Amygdala (tissue), 56 donors: ENCODE results near the gene FATE1.
"Not testable (repeated sequence)": the region's sequence is repeated elsewhere in the genome, so short reads cannot be mapped to it uniquely, and the experiment has no call there.

Source experiments
- DNase-seq, 56 donors: peaks; one replicate each; lab custom pipeline; 2025; lab: John Stamatoyannopoulos, UW

The FATE1 gene, protein sequence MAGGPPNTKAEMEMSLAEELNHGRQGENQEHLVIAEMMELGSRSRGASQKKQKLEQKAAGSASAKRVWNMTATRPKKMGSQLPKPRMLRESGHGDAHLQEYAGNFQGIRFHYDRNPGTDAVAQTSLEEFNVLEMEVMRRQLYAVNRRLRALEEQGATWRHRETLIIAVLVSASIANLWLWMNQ

DNA sequence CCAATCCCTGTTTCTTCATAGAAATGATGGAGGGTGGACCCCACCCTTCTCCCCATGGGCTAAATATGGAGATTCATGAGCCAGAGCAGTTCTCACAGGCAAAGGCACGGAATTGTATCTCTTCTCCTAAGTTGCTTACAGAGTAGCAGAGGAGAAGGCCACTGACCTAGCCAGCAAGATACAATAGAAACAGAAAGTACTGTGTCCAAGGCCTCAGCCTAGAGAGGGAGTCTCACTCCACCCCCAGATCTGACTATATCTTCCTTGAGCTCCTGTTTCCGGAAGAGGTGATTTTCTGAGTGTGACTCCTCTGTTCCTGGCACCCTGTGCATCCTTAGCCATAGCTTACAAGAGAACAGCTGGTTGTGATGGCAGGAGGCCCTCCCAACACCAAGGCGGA lies at the start of gene FATE1:
FATE1 (plus strand) TSS at position 284 of the 400 bp plus-strand sequence; CDS start at position 369, 85 bp downstream.
- DNase-seq = no peak

- DNase-seq = no peak
Measured at GRCh38 chrX:151675121-151675746, 40.6 kb upstream of the FATE1 start.

- DNase-seq = no peak
Measured at GRCh38 chrX:151676196-151676595, 39.6 kb upstream of the FATE1 start.

DNA sequence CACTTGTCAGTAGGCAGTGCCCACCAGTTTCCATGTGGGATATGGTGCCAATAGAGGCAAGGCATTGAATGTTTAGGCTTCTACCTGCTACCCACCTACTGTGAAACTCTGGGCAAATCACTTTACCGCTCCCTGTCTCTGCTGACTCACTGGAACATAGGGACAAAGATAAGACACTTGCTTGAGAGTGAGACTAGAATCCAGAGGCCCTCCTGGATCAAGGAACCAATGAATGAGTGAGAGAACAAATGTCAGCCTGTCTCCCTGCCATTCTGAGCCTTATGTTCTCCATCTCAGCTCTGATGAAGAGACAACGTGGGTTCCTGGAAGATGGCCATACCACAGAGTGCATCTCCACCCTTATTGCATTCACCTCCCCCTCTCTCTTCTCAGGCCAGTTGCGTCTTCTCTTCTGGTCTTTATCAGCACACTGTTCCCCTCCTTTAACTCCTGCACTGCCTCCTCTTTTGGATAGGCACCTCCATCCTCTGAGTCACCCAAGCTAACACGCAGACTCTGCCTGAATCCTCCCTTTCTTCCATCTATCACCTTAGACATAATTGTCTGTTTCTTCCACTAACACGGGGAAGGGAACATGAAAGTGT lies 35.9 kb upstream of the FATE1 start:
- DNase-seq = no peak

DNA sequence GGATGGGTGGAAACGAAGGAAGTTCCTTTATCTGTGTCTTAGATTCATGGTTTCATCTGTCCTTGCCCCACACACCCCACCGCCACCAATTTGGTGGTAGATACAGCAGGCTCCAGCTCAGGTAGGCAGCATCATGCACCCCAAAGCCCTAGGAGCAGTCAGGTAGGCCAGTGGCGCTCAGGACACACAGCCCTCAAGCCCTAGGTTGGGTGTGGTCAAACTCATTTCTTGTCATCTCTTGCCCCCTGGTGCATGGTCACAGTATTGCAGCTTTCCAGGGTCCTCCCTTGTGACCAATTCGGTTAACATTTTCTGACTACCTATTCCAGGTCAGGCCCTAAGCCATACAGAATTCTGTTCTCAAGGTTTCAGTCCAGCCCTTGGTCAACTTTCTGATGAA lies 35.0 kb upstream of the FATE1 start:
- peak in 17 of 56 donors; percentile 1 to 46 (median 7) for DNase-seq

- no peak for DNase-seq
Measured at GRCh38 chrX:151687635-151688034, 28.2 kb upstream of the FATE1 start.

- DNase-seq = no peak
Measured at GRCh38 chrX:151688695-151689094, 27.1 kb upstream of the FATE1 start.

GRCh38 chrX:151692825-151693224 lies 23.0 kb upstream of the FATE1 start:
- DNase-seq = no peak

DNA sequence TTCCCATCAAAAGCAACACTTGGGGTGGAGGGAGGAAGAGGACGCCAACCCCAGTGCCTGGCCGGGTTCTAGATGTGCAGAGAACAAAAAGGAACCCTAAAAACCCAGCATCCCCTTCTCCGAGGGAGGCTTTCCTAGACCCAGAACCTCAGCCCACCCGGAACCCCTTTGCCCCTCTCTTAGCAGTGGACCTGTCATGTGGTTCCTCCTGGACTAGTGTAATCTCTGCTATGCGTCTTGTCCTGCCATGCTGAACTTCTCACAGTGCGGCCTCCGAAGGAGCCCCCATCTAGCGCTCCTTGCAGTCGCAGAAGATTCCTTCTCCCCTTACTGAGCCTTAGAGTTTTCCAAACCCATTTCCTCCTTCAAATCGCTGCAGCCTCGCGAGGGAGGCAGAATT lies 21.7 kb upstream of the FATE1 start:
- DNase-seq = no peak

DNA sequence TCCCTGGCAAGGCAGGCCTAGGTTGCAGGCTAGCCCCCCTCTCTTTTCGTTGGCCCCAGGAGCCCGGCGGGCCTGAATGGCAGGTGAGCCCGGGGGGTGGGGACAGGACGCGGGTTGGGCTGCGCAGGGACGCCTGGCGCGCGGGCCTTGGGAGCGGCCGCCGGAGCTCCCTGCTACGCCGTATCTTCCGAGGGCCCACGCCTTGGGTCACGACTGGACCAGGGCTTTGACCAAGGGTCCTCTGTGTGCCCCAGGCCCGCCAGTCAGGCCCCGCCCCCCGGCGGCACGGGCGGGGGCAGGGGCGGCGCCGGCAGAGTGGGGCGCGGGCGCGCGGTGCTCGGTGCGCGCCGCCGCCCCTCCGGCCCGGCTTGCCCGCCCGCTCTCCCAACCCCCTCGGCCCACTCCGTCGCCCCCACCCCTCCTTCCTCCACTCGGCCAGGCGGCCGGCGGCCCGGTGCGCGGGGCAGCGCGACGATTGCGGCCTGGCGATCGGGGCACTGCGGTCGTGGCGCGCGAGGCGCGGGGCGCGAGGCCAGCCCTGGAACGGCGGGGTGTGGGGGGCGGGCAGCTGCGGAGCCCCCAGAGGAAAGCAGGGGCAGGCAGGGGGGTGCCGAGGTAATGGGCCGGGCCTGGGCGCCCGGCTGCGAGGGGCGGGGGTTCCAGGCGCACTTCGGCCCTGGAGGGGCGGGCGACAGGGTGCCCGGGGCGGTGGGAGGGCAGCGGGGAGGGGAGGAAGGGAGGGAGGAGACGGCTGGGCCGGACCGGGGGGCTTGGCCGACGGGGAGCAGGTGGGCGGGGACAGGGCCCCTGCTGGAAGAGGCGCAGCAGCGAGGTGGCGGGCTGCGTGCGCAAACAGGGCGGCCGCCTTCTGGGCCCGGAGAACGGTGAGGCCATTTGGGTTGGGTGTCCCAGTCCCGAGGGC lies 20.9 kb upstream of the FATE1 start, which contains the start of gene PRRG3:
PRRG3 (plus strand) TSS at position 798 of the 922 bp plus-strand sequence. CDS start 3,357 bp downstream, outside the sequence.
- no peak for DNase-seq

DNA sequence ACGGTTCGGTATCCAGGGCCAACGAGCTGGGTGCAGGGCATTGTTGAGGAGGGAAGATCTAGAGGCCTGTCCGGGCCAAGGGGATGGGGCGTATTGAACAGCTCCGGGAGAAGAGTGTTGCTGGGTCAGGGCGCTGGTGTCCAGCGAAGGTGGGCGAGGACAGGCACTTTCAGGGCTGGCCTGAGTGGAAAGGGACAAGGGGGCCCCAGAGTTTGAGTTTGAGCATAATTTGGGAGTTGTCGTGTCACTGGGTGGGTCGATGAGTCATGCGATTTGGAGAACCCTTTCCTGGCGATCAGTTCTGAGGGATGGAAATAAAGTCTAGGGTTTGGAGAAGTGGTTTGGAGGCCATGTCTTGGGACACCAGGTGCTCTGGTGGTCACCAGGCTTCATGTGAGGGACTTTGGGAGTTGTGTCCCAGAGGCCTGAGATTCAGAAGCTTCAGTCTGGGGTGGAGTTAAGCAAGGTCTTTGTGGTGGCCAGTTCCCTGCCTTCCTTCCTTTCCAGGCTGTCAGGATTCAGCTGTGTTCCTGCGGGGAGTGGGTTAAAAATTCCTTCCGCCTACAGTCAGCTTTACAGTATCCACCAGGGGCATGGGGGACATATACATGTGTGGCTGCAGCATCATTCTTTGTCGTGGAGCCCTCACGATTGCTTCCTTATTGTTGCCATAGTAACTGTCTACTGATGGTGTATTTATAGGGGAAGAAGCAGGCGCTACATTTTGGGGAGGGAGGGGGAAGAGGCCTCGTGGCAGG lies 20.1 kb upstream of the FATE1 start:
- peak in 4 of 56 donors; percentile 0 to 13 (median 4) for DNase-seq

DNA sequence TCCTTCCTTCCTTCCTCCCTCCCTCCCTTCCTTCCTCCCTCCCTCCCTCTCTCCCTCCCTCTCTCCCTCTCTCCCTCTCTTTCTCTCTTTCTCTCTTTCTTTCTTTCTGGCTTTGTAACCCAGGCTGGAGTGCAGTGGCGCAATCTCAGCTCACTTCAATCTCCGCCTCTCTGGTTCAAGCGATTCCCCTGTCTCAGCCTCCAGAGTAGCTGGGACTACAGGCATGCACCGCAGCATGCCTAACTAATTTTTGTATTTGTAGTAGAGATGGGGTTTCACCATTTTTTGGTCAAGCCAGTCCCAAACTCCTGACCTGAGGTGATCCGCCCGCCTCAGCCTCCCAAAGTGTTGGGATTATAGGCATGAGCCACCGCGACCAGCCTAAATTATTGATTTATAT lies 18.8 kb upstream of the FATE1 start:
- not testable (repeated sequence) for DNase-seq

DNA sequence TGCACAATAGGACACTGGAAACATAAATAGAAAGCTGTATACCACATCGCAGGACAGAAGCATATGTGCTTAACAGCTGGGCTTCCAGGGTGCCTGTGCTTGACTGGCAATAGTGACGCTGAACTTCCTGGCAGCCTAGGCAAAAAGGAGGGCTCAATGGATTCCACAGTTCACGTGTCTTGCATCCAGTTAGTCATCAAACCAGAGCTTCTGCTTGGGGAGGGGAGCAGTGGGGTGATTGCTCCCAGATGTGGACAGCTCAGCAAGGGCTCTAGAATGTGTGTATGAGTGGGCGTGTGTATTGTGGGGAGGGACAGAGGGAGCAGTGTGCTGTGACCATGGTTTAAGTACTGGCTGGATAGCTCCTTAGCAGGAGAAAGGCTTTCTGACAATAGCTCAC lies 18.3 kb upstream of the FATE1 start:
- no peak for DNase-seq

DNA sequence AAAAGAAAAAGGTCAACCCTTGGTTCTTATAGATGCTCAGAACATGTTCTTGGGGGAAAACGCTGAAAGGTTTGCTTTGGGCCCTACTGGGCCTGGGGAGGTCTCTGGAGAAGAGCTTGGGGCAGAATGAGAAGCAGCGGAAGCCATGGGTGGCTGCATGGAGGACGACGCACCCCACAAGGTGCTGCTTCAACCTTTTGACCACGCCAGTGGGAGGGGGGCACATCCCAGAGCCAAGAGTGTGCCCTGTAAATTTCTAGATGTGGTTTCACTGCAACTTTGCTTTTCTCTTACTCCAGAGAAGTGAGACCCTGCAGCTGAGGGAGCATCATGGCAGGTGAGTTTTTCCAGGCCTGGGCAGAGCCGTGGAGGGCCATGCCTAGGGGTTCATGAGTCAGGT lies 17.4 kb upstream of the FATE1 start:
- DNase-seq = no peak

DNA sequence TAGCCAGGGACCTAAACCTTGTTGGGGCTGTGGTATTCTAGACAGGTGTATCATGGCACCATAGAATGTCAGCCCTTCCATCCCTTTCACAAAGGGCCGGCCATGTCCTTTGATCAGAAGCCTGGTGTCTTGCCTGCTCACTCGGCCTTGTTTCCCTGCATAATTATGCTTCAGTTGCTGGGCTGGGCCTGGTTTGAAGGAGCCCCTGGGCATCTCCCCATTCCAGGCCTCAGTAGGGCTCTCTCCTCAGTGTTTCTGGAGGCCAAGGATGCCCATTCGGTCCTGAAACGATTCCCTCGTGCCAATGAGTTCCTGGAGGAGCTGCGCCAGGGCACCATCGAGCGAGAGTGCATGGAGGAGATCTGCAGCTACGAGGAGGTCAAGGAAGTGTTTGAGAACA lies 16.1 kb upstream of the FATE1 start:
- no peak for DNase-seq

- no peak for DNase-seq
Measured at GRCh38 chrX:151700581-151700980, 15.3 kb upstream of the FATE1 start.

- DNase-seq = no peak
Measured at GRCh38 chrX:151701071-151701470, 14.8 kb upstream of the FATE1 start.

DNA sequence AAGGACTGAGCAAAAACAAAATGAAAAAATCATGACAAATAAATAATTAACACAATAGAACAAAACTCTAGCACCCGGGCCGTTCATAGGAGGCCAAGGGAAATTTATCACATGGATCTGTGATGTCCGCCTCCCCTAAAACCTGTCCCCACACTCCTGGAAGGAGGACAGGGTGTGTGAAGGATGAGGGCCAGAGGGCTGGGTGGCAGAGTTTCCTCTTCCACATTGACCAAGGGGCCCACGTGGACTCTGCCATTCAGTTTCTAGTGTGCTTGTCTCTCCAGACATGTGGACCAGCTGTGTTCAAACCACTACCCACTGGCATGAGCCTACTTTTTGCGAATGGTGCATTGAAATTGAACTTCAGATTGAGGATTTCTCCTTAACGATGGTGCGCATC lies 14.3 kb upstream of the FATE1 start:
- no peak for DNase-seq

GRCh38 chrX:151702026-151702714 lies 13.7 kb upstream of the FATE1 start:
- DNase-seq = no peak
